HS-5 (cell line): Measurements from ENCODE around the gene TMEM184B.
"Not testable (repeated sequence)": the region's sequence is repeated elsewhere in the genome, so short reads cannot be mapped to it uniquely, and the experiment has no call there.

Experiments used
- DNase-seq: peaks from one replicate; pipeline ENCODE4 v3.0.0-alpha.2; 2012; ENCODE audit warnings: low read depth

TMEM184B gene

DNA sequence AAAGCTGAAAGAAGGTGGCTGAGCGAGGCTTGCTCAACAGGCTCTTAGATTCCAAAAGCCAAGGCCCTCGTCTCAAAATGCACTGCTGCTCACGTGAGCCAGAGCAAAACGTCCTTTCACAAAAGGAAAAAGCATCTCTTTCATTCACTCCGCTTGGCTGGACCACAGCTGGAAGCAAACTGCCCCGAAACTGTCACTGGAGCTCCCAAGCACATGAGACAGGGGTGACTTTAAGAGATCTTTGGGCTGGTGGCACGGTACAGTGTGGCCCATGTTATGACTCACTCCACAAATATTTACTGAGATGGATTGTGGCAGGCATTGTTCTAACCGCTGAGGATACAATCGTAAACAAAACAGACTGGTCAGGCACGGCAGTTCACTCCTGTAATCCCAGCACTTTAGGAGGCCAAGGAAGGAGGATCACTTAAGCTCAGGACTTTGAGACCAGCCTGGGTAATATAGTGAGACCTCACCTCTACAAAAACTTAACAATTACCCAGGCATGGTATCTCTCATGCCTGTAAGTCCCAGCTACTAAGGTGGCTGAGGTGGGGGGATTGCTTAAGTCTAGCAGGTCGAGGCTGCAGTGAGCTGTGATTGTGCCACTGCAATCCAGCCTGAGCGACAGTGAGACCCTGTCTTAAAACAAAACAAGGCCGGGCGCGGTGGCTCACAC, 94.7 kb downstream of the TMEM184B start:
- peak; percentile 61 for DNase-seq

DNA sequence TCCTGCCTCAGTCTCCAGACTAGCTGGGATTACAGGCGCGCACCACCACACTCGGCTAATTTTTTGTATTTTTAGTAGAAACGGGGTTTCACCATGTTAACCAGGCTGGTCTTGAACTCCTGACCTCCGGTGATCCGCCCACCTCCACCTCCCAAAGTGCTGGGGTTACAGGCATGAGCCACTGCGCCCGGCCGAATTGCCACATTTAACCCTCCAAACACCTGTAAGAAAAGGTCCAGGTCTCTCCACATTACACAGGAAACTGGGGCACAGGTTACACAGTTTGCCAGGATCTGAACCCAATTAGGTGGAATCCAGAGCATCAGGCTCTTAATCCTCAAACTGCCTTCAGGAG, 95.3 kb downstream of the TMEM184B start:
- DNase-seq, result not testable (repeated sequence)

DNA sequence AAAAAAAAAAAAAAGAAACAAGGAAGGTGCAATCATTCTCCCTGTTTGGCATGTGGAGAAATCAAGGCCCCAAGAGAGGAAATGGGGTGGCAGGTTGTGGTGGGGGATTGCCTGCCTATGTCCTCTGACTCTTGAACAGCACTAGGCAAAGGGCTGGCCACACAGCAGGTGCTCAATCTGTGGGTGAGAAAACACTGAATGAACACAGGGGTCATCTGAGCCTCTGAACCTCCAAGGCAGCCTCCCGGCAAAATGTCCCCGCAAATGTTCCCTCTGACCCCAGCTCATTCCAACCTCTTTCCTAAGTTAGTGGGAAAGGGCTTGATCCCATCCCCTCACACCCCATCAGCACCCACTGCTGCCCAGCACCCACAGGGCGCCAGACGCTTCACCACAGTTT, 95.8 kb downstream of the TMEM184B start:
- DNase-seq, result no peak

DNA sequence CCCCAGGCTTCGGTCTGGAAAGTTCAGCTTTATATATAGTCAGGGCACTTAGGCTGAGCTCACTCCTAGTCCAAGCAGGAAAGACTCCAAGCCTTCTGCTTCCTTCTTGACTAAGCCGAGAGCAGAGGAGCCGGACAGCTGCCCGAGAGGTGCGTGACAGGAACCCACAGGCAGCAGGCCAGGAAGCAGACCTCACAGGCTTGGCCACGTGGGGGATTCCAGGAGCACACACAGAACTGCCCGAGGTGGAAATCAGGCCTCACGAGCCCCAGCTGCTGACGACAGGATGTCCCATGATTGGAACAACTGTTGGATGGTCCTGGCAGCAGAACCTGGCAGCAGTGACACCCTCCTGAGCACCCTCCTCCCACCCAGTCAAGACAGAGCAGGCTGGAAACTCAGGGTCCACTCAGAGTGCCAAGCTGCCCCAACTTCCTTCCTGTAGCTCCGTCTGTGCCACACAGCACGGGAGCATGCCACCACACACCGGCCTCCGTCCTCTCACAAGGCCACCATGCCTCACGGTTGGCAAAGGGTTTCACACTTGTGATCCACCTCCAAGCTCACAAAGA, 96.6 kb downstream of the TMEM184B start:
- DNase-seq, result no peak

DNA sequence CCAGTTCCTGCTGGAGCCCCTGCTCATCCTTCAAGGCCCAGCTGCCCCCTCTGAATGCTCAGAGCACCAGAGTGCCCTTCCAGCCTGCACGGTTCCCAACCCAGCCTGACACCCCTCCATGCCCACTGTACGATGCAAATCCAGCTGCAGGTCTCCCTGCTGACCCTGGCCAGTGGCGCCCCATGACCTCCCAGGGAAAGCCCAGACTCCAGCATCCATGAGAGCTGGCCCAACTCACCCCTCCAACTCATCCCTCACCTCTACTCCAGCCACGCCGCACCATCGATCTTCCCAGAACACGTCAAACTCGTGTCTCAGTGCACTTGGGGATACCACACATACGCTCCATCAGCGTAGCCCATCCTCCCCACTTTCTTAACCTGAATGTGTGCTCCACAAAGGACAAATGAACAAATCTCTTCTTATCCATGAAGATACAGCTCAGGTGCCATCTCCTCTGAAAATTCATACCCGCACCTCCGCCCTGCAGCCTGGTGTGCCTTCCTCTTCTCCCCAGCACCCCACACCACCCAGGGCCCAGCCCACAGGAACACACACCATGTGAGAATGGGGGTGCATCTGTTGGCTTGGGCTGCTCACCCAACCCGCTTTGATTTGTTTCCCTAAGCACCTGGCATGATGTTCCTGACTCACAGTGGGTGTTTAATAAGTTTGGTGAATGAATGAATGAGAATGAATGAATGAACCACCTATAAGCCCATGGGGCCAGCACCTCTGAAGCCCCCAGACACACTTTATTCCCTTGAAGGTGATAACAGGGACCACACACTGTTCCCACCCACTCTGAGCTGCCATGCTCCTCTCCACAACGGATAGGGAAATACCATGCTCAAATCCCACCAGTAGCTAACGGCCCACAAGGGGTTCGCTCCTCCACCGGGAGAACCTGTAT, 97.3 kb downstream of the TMEM184B start:
- no peak for DNase-seq

DNA sequence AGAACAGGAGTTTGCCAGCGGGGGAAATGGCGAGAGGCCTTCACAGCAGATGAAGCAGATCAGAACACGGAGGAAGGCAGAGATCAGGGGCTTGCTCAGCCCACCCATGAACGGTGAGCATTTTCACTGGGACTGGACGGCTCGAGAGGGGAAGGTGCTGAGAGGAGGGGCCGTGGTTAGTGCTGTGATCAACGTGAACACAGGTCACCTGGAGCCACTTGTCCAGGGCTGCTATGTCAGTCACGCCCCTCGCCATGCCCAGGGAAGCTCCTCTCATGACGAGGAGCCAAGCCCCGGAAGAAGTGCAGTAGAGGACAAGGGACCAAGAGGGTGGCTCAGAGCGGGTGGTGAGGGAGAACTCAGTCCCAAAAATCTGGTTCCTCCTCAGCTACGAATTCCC, 98.2 kb downstream of the TMEM184B start:
- no peak for DNase-seq

DNA sequence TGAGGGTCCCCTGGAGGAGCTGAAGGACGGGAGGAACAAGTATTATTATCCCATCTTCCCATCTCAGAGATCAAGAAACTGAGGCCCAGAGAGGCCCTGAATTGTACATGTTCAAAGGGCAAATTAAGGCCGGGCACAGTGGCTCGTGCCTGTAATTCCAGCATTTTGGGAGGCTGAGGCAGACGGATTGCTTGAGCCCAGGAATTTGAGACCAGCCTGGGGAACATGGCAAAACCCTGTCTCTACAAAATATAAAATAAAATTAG, 99.2 kb downstream of the TMEM184B start:
- no peak for DNase-seq

DNA sequence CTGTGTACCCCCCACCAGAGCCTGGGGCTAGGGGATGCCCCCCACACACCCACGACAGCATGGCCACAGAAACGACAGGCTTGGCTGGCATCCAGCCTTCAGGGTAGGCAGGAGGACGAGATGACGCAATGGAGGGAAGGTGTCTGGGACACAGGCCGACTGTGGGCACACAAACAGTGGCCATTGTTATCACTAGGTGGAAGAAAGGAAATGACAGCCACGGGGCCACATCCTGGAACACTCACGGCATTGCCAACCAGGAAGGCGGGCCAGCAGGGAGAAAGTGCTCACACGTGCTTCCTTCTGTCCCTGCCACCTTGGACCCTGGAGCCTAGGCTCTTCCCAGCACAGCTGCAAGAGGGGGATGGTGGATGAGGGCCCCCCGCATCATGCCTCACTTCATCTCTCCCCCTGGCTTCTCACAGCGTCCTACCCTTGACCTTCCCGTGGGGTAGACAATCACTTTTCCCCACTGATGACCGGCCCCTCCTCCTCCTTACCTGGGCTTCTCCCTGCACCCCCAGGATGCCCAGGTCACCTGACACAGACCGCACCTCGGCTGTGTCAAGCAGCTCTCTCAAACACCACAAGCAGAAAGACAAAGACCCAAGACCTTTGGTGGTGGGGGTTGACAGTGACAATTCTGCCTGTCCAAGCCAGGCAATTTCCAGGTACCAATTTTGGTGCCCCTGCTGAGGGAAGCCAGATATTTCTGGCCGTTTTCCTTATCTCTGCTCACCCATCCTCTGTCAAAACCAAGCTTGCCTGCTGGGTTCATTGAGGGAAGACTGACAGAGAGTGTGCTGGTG, 99.8 kb downstream of the TMEM184B start:
- DNase-seq, result no peak

DNA sequence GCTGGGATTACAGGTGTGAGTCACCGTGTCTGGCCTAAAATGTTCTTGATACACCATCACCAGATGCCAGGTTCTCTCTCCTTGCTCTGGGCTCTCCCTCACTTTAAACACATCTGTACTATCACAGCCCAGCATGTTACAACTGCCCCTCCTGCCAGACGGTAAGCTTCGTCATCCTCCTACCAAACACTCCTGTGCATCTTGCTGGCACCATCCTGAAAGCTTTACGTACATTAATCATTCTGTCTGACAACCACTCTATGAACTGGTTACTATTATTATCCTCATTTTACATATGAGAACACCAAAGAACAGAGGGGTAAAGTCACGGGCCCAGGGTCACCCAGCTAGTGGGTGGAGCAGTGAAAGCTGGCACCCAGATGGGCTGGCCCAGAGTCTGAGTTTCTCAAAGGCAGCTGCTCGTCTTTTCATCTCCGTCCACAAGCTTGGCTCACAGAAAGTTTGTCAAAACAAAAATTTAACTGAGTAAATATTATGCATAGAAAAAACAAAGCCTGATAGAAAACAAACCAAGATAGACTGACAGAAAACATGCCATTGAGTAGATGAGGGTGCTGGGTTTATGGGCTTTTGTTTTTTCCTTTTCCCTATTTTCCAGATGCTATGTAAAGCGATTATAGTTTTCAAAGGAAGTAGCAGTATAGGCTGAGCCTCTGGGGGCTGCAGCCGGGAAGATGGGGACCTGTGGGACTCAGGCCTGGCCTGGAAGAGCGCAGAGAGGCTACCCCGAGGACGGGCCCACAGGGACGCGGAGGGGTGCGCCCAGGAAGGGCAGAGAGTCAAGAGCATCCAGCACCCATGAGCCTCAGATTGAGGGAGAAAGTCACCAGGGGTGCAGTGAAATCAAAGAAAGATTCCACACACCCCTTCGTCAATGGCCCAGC, 100.6 kb downstream of the TMEM184B start:
- DNase-seq, result no peak

DNA sequence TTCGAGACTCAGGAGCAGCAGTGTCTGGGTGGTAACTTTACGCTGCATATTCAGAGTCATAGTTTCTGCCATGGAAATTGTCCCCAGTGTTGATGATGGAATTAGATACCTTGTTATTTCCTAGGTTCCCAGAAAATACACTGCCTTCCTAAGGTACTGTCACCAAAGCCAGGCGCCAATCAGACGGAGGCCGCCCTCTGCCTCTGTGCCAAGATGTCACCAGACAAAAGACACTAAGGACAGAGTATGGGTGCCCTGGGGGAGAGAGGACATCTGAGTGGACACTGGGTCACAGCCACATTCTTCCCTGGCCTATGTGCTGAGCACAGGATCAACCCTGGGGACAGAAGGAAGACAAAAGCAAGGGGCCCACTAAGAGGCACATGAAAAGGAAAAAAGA, 102.3 kb downstream of the TMEM184B start:
- no peak for DNase-seq
